Ishikawa (cell line): ENCODE results near the gene ZBTB40.

Experiments used
- CEBPB ChIP-seq: IDR thresholded peaks from 2 replicates; pipeline ENCODE4 v1.6.1; 2012
- CREB1 ChIP-seq: IDR thresholded peaks from 2 replicates; pipeline ENCODE4 v1.6.1; 2012; ENCODE audit warnings: low read depth
- EGR1 ChIP-seq: IDR thresholded peaks from 2 replicates; pipeline ENCODE4 v1.6.1; 2012
- EP300 ChIP-seq: IDR thresholded peaks from 2 replicates; pipeline ENCODE4 v1.6.1; 2012; ENCODE audit warnings: borderline replicate concordance
- FOXM1 ChIP-seq: IDR thresholded peaks from 2 replicates; pipeline ENCODE4 v1.6.1; 2012; ENCODE audit warnings: low read depth, borderline replicate concordance
- NFIC ChIP-seq: IDR thresholded peaks from 2 replicates; pipeline ENCODE4 v1.6.1; 2012
- RAD21 ChIP-seq: IDR thresholded peaks from 2 replicates; pipeline ENCODE4 v1.6.1; 2012; ENCODE audit warnings: low read depth
- TAF1 ChIP-seq: IDR thresholded peaks from 2 replicates; pipeline ENCODE4 v1.6.1; 2012; ENCODE audit warnings: low read depth, mild to moderate bottlenecking
- TCF12 ChIP-seq: IDR thresholded peaks from 2 replicates; pipeline ENCODE4 v1.6.1; 2012; ENCODE audit warnings: low read depth
- TEAD4 ChIP-seq: IDR thresholded peaks from 2 replicates; pipeline ENCODE4 v1.6.1; 2012
- YY1 ChIP-seq: IDR thresholded peaks from 2 replicates; pipeline ENCODE4 v1.6.1; 2012; ENCODE audit warnings: low read depth
- ZBTB7A ChIP-seq: IDR thresholded peaks from 2 replicates; pipeline ENCODE4 v1.6.1; 2012; ENCODE audit warnings: low read depth
- TF ChIP-seq, protein P1 (sequence below): IDR thresholded peaks from 2 replicates; pipeline ENCODE4 v1.6.1; 2012
- TF ChIP-seq, protein P2 (sequence below): IDR thresholded peaks from 2 replicates; pipeline ENCODE4 v1.6.1; 2012; ENCODE audit warnings: low read depth, mild to moderate bottlenecking
- TF ChIP-seq, protein P3 (sequence below): IDR thresholded peaks from 2 replicates; pipeline ENCODE4 v1.6.1; 2012

The ZBTB40 gene

DNA sequence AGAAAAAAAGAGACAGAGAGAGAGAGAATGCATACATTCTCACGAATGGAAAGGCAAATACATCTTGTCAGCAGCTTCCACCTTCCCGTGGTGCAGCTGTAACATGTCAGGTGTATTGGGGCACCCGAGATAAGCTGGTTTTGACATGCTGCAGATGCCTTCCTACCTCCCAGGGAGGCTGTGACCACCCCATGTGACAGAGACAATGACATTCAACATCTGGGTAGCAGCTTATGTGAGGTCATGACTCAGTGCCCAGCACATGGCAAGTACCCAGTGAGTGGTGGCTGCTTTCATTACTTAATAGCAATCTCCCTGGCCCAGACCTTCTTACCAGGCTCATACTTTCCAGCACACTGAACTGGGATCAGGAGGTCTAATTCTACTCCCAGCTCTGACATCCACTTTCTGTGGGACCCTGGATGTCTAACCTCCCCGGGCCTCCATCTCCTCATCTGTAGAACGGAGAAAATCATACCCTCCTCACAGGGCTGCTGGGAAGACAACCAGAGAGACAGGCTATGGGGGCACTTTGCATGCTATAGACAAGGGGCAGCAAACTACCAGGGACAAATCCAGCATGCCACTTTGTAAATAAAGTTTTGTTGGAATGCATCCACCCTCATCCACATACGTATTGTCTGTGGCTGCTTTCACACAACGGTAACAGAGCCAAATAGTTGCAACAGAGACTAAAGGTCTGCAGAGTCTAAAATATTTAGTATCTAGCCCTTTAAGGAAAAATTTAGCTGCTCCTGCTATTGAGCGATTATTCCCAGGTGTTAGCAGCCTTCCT is 38.5 kb upstream of the ZBTB40 start:
- TF ChIP-seq ZBTB7A (no peak), TCF12 (no peak), NFIC (no peak), TAF1 (no peak), EGR1 (no peak), FOXM1 (no peak), EP300 (no peak), YY1 (no peak)
- TF ChIP-seq, protein P1, sequence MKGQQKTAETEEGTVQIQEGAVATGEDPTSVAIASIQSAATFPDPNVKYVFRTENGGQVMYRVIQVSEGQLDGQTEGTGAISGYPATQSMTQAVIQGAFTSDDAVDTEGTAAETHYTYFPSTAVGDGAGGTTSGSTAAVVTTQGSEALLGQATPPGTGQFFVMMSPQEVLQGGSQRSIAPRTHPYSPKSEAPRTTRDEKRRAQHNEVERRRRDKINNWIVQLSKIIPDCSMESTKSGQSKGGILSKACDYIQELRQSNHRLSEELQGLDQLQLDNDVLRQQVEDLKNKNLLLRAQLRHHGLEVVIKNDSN: no peak
- TF ChIP-seq, protein P2, sequence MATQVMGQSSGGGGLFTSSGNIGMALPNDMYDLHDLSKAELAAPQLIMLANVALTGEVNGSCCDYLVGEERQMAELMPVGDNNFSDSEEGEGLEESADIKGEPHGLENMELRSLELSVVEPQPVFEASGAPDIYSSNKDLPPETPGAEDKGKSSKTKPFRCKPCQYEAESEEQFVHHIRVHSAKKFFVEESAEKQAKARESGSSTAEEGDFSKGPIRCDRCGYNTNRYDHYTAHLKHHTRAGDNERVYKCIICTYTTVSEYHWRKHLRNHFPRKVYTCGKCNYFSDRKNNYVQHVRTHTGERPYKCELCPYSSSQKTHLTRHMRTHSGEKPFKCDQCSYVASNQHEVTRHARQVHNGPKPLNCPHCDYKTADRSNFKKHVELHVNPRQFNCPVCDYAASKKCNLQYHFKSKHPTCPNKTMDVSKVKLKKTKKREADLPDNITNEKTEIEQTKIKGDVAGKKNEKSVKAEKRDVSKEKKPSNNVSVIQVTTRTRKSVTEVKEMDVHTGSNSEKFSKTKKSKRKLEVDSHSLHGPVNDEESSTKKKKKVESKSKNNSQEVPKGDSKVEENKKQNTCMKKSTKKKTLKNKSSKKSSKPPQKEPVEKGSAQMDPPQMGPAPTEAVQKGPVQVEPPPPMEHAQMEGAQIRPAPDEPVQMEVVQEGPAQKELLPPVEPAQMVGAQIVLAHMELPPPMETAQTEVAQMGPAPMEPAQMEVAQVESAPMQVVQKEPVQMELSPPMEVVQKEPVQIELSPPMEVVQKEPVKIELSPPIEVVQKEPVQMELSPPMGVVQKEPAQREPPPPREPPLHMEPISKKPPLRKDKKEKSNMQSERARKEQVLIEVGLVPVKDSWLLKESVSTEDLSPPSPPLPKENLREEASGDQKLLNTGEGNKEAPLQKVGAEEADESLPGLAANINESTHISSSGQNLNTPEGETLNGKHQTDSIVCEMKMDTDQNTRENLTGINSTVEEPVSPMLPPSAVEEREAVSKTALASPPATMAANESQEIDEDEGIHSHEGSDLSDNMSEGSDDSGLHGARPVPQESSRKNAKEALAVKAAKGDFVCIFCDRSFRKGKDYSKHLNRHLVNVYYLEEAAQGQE: no peak

DNA sequence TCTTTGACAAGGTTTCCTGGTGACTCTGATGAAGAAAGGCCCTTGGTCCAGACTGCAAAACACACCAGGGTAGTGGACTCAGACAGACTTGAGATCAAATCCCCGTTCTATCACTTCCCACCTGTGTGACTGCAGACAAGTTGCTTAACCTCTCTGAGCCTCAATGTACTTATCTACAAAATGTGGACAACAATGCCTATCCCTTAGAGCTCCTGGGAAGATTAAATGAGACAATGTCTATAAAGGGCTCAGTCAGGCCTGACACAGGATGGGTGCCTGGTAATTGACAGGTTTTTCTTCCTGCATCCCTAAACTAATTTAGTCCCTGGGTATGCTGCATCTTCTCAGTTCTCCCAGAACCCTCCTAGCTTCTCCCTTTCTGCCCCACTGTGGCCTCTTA is 37.9 kb upstream of the ZBTB40 start:
- no peak for TF ChIP-seq TCF12

DNA sequence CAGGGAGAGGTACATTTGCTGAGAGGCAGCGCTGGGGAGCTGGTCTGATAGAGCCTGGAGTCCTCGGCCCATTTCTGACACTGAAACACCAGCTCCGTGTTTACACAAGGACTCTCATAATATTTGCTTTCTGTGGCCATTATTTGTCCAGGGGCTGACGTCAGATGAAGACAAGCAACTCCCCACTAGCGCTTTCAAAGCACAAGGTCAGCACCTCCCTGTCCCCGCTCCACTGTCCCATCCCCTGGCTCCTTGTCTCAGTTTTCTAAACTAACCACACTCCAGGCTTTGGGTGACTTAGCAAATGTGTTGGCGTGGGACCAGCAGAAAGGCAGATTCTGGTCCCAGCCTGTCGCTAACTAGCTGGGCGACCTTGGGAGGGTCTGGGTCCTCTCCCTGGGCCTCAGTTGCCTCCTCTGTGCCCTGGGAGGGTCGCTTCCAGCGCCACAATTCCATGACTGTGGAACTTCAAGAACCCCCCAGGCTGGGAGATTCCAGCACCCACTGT is 37.4 kb upstream of the ZBTB40 start:
- TF ChIP-seq FOXM1 (no peak), YY1 (no peak), CREB1 (no peak), NFIC (no peak), CEBPB (no peak), EGR1 (no peak), TCF12 (no peak)

DNA sequence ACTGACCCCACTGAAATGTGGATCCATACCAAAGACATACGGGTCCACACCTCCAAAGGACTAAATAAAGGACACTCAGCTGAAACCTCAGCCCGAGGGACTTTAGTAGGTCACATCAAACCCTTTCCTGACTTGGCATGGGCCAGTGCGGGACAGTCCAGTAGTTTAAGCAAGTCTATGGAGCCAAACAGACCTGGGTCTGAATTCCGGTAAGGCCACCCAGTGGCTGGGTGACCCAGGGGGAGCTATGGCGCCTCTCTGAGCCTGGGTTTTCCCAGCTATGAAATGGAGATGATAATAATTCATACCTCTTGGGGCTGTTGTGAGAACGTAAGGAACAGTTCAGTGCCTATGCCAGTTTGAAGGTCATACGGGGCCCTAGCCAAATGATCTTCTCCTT is 36.2 kb upstream of the ZBTB40 start:
- no peak for TF ChIP-seq TAF1
- no peak for TF ChIP-seq EGR1
- no peak for TF ChIP-seq RAD21
- TF ChIP-seq, protein P2: no peak
- TF ChIP-seq TEAD4: no peak
- TF ChIP-seq CEBPB: no peak
- TF ChIP-seq FOXM1: no peak
- TF ChIP-seq NFIC: no peak
- TF ChIP-seq, protein P1: no peak
- TF ChIP-seq, protein P3, sequence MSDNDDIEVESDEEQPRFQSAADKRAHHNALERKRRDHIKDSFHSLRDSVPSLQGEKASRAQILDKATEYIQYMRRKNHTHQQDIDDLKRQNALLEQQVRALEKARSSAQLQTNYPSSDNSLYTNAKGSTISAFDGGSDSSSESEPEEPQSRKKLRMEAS: no peak
- TF ChIP-seq YY1: no peak
- no peak for TF ChIP-seq EP300

DNA sequence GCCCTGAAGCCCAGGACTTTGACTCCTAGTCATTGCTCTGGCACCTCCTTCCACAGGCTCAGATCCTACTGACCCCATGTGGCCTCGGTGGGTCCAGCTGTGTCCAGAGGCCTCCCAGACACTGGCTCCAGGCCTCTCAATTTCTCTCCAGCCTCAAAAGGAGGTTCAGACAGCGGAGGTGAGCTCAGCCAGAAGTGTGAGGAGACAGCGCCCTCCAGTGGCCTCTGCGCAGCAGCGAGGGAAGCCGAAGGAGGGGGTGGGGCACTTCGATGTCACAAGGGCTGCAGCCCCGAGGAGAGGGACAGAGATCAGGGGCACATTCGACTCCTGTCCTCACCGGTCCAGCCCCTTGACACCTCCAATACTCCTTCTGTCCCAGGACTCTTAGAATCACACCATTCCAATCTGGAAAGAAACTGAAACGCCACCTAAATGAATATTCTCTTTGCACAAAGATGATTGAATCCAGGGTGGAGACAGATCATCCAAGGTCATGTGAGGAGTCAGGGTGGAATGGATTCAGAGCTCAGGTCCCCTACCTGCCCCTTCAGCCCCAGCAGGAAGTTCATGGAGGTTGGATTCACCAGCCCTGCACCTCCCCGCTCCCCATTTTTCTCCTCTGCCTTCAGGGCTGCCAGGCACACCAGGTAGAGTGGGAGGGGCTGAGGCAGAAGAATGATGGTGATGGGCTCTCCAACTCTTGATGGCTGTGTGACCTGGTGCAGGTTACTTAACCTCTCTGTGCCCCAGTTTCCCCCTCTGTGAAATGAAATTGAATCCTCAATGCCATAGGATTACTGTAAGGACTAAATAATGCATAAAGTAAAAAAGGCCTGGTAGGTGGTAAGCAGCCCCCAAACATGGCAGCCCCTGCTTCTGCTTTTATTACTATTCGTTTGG is 34.8 kb upstream of the ZBTB40 start:
- peak; percentile 99 for TF ChIP-seq RAD21
- no peak for TF ChIP-seq ZBTB7A
- no peak for TF ChIP-seq TAF1
- no peak for TF ChIP-seq CREB1
- peak; percentile 38; the same call in 1 of the 2 replicates for TF ChIP-seq CEBPB

DNA sequence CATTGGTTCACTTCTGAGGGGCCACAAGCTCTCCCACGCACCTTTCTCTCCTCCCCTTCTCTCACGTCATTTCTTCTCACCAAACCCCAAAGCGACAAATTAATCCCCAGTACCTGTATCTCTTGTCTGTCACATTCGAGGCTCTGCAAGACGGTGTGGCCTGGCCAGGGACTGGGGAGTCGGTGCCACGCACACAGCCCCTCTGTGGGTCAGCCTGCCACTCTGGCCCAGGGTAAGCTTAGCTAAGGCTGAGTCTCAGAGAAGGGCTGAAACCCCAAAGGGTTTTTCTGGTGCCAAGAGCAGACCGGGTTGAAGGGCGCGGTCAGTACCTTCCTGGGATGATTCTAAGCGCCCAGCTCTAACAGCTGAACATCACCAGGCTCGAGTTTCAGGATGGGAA is 34.2 kb upstream of the ZBTB40 start:
- TF ChIP-seq FOXM1: no peak
- TF ChIP-seq, protein P3: no peak
